ENCODE measurements around the gene PCBP3.
A peak's percentile ranks its signal among the peaks of the same experiment; 100 is the strongest.
"Not testable (repeated sequence)": the region's sequence is repeated elsewhere in the genome, so short reads cannot be mapped to it uniquely, and the experiment has no call there.

Gene PCBP3

DNA sequence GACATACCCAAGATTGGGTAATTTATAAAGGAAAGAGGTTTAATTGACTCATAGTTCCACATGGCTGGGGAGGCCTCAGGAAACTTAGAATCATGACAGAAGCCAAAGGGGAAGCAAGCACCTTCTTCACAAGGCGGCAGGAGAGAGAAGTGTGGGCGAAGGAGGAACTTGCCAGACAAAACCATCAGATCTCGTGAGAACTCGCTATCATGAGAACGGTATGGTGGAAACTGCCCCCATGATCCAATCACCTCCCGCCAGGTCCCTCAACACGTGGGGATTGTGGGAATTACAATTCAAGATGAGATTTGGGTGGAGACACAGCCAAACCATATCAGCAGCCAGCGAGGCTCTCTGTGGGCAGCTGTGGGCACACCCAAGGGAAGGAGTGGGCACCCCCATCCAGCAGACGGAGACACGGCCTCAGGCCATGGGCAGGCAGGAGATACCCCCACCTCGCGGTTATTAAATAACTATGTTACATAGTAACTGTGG, 189.3 kb downstream of the PCBP3 start:
- not testable (repeated sequence) for DNase-seq (ENCODE audit: low read depth, low spot score)

DNA sequence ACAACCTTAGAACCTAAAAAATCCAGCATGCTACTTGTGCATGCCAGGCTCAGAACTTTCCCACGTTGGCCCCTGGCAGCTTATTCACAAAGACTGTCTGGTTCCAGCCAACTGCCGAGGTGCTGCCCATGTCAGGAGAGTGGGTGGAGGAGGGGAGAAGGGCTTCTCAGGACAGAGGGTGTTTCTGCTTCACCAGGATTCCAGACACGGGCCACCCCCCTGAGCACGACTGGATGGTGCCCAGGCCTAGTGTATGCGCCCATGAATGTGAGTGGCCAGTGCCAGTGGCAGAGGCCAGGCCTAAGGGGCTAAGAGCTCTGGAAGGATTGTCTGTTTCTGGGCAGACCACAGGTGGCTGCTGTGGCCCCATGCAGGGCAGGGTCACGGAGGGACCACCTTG, 189.9 kb downstream of the PCBP3 start:
- DNase-seq (ENCODE audit: low read depth, low spot score): no peak
- no peak overlapping the region for H3K27ac ChIP-seq

More for the DNA sequence above, 189.3 kb downstream of the PCBP3 start:
- not testable (repeated sequence) for H3K27ac ChIP-seq

DNA sequence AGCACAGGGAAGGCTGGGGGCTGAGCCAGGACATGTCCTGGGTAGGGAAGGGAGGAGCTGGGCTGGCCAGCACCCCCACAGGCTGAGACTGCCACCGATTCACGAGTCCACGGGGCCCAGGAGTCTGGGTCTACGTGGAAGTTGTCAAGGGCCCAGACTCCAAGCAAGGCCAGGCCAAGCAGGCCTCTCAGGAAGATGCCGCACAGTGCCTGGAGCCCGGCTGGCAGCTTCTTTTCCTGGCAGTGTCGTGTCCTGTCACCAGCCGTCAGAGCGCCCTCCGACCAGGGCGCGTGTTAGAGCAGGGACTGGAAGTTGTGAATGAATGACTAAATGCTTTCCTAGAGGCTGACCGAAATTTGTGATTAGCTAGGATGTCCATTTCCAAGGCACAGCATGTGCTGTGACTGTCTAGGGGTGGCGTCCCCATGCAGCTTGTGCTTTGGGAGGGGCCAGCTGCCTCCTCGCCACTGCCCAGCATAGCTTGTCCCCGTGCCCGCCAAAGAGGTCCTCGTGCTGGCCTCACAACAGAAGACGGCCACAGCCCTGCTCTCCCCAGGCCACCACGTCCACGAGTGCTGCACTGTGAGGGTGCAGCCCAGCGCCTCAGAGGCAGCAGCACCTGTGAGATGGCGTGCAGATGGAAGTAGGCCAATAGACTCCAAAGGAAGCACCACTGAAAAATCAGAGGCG, 190.6 kb downstream of the PCBP3 start:
- DNase-seq (ENCODE audit: low read depth, low spot score): no peak
- H3K27ac ChIP-seq: no peak overlapping the region

DNA sequence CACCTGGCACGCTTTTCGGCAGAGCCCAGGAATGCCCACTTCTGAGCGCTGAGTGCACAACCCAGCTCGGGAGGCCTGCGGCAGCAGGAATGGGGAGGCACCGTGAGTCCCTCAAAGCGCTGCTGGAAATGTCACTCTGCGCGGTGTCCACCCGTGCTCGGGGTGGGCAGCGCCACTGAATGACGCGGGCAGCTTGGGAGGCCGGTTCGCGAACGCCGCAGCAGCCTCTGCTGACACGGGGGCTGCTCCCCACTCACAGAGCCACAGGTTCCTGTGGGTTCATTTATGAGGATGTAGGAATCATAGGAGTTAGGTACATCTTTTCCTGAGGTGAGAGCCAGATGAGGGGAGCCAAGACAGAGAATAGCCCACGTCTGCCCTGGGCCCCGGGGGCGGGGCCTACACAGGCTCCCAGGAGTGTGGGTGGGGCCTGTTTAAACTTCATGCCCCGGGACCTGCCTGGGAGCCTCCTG, 191.3 kb downstream of the PCBP3 start:
- H3K27ac ChIP-seq: no peak overlapping the region
- DNase-seq (ENCODE audit: low read depth, low spot score): no peak

DNA sequence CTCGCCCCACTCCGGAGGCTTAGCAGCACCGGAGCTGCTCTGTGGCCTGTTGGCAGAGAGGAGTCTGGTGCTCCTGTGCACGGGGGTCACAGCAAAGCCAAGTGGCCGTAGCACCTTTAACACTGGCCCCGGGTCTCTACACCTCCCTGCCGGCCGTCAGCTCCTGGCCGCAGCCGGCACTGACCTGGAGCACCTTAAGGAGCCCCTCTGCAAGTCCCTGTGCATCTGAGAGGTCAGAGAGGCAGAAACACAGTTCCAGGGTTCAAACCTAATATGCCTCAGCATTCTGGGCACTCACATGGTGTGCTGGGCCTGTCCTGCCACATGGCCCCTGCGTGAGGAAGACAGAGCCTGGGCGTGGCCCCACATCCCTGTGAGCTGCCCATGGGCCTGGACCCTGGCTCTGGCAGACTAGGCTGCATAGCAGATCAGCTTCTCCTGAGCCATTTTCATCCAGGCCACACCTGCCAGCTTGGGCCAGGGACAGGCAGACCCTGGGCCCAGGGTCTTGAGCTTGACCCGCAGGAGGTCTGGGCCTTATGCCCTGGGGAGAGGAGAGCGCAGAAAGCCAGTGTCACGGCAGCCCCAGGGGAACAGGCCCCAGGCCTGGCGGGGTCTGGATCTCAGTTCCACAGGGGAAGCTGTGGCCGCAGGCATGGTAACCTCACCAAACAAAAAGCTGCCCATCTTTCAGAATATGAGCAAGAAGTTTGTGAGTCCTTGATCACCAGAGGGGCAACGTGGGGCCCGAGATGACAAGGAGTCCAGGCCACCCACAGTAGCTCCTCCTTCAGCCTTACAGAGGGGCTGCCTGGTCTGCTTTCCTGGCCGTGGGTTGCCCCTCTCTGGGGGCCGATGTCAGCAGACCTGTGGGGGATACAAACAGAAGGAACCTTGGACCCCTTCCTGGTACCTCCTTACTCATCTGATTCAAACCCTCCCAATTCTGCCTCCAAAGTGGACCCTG, 192.1 kb downstream of the PCBP3 start:
- H3K27ac ChIP-seq: no peak overlapping the region
- no peak for DNase-seq (ENCODE audit: low read depth, low spot score)

DNA sequence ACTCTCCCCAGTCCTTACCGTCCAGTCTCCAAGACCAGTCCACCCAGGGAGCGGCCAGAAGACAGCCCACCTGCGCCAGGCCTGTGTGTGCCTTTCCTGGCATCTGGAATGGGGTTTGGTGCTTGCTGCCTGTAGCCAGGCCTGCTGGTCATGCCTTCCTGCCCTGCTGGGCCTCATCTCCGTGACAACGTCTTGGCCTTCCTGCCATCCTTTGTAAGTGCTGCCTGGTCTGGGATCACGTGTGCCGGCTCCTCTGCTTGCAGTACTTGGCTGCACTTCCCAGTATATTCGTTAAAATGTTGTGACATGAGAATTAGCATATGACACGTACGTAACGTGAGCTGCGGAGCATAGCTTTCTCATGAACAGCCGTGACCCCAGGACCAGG, 192.7 kb downstream of the PCBP3 start:
- no peak overlapping the region for H3K27ac ChIP-seq
- no peak for DNase-seq (ENCODE audit: low read depth, low spot score)

DNA sequence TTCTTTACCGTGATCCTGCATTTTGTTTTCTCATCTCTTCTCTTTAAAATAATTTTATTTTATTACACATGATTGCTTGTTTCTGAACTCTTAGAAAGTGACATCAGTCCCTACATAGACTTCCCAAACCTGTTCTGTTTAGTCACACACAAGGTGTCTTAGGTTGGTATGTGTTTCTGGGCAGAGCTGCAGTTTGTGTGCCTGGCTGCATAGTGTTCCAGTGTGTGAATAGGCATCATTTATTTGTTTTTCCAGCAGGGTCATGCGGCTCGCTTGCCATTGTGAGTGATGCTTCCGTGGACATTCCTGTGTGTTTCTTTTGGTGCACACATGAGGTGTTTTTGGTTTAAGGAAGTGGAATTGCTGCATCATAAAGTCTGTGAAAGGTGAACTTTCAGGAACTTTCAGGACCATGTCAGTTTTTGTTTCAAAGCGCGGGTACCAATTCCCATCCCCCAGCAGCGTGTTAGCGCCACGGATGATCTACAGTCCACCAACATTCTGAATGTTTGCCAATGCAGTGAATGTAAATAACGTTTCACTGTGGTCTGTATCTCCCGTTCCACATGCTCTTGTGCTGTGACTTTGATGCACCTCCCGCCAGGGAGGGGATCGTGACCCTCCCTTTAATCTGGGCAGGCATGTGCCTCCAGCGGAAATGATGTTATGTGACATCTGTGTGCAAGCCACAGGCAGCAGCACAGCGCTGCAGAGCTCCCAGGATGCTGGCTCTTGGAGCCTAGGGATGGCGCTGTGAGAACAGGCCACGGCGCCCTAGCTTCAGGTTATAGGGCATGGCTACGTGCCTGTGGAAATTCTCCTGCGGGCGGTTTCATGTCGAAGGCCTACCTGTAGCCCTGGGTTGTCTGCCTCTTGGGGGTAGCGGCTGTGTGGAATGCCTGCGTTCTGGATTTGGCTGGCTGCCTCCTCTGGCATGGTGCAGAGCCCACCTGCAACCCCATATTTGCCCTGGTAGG, 193.5 kb downstream of the PCBP3 start:
- no peak overlapping the region for H3K27ac ChIP-seq
- no peak for DNase-seq (ENCODE audit: low read depth, low spot score)

DNA sequence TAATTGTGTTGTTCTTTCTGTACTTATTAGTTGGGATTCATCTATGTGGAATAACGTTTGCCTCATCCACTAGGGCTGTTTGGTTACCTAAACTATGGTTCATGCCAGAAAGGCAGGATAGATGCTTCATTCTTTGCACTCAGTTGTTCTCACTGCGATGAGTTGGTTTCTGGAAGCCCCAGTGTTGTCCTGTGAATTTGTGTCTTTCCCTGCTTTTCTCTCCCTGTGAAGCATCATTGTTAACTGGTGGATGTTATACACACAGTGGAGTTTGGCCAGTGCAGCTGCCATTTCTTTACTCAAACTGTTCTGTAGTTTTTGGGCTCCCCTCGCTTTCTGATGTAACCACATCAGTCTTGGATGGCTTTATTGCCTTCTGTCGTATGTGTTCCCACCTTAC, 194.4 kb downstream of the PCBP3 start:
- no peak for DNase-seq (ENCODE audit: low read depth, low spot score)
- H3K27ac ChIP-seq: no peak overlapping the region

DNA sequence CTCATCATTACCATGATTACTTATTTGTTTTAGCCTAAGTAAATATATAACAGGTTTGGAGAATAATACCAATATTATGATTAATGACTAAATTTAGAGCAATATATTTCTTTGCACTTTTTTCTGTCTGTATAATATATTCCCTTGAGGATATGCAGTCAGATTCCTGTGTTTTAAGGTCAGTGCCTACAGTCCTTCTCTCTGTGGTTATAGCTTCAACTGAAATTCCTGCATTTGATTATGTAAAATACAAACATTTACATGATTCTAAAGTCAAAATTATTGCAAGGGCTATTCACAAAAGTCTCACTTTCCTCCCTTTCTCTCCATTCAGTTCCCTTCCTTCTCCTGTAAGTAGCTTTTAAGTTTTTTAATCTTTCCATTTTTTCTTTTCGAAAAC, 195.1 kb downstream of the PCBP3 start:
- no peak for DNase-seq (ENCODE audit: low read depth, low spot score)
- H3K27ac ChIP-seq: no peak overlapping the region

DNA sequence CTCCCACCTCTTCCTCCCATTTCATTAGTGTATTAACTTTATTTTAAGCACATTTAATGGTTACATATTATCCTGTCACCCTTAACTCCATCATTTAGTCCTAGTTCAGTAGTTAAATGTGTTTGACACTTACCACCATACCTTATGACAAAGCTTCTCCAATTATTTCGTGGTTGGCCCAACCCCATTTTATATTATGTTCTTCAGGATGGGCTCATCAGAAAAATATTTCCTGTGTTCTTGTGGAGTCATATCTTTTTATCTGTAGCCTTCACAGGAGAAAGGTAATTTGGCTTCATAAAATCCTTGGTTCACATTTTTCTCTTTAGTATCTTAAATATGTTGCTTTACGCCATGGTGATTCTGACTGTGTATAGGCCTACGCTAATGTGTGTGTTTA, 195.7 kb downstream of the PCBP3 start:
- peak overlapping the region; percentile 42 for H3K27ac ChIP-seq

DNA sequence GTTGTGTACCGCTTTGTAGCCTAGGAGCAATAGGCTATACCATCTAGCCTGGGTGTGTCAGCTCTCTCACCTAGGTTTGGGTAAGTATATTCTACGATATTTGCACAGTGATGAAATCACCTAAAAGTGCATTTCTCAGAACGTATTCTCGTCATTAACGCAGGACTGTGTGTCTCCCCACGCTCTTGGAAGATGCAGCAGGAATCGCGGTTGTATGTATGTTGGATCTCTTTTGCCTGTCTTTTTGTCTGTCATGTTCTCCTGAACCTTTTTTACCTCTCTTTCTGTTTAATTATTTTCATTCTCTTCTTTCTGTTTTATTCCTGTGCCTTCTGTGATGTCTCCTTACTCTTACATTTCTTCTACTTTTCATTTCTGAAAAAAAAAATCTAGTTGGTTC, 197.5 kb downstream of the PCBP3 start:
- no peak for DNase-seq (ENCODE audit: low read depth, low spot score)
- no peak overlapping the region for H3K27ac ChIP-seq

More for the DNA sequence above, 195.7 kb downstream of the PCBP3 start:
- no peak for DNase-seq (ENCODE audit: low read depth, low spot score)

DNA sequence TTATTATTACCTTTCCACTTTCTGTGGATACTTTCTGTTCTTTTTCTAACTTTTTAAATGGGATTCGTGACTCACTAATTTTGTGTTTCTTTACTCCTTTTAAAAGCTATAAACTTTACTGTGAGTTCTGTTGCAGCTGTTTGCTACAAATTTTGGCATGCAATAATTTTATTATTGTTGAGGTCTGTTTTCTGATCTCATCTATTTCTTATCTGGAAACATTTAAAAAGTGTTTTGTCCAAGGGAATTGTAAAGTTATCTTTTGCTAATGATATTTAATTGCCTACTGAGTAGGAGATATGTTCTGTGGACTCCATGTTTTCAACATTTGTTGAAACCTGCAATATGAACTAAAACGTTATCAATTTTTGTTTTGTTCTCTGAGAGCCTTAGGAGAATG, 199.9 kb downstream of the PCBP3 start:
- DNase-seq (ENCODE audit: low read depth, low spot score): no peak
- H3K27ac ChIP-seq: no peak overlapping the region

DNA sequence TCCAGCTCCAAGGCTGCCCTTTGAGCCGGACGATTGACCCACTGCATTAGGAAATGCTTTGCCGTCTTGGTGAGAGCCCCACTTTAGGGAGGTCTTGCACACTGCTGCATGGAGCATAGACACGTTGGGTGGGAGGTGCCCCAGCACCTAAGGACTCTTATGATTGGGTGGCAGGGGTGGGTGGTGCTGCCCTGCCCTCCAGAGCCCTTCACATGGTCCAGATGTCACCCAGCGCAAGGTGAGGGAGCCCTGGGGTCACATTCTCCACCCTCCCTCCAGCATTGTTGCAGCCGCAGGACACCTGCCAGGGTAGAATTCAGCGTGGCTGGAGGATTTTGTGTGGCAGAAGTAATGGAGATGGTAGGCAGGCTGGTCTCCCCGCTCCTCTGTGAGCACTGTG, 200.7 kb downstream of the PCBP3 start:
- no peak for DNase-seq (ENCODE audit: low read depth, low spot score)
- H3K27ac ChIP-seq: no peak overlapping the region

DNA sequence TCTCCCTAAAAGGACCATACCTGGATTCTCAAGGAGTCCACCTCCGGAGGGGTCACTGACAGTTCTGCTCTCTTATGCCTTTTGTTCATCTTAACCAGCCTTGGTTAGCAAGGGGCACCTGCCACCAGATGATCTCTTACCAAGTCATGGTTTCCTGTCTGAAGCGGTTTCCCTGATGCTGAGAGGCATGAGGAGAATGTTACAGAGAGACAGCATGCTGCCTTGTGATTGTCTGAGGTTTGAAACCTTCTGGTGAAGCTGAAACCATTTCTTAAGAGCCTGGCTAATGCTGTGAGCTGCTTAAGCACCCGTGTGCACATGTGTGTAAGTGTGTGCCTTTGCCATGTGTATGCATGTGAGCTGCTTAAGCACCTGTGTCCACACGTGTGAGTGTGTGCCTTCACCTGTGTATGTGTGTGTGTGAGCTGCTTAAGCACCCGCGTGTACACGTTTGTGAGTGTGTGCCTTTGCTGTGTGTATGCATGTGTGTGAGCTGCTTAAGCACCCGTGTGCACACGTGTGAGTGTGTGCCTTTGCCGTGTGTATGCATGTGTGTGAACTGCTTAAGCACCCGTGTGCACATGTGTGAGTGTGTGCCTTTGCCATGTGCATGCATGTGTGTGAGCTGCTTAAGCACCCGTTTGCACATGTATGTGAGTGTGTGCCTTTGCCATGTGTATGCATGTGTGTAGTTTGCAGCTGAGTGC, 201.7 kb downstream of the PCBP3 start:
- H3K27ac ChIP-seq: no peak overlapping the region
- no peak for DNase-seq (ENCODE audit: low read depth, low spot score)

DNA sequence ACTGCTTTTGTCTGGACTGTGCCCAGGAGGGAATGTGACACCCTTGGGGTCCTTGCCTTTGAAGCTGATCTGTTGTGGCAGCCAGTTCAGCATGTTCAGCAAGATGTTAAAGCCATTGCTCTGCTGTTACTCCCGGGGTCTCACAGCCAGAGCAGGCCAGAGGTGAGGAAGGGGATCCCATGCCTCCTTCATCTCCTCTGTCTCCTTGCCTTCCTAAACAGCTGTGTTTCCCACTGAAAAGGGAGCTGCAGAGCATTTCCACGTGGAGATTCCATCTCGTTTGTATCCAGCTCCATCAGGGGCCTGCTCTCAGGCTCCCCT, 202.2 kb downstream of the PCBP3 start:
- no peak for DNase-seq (ENCODE audit: low read depth, low spot score)
- no peak overlapping the region for H3K27ac ChIP-seq

DNA sequence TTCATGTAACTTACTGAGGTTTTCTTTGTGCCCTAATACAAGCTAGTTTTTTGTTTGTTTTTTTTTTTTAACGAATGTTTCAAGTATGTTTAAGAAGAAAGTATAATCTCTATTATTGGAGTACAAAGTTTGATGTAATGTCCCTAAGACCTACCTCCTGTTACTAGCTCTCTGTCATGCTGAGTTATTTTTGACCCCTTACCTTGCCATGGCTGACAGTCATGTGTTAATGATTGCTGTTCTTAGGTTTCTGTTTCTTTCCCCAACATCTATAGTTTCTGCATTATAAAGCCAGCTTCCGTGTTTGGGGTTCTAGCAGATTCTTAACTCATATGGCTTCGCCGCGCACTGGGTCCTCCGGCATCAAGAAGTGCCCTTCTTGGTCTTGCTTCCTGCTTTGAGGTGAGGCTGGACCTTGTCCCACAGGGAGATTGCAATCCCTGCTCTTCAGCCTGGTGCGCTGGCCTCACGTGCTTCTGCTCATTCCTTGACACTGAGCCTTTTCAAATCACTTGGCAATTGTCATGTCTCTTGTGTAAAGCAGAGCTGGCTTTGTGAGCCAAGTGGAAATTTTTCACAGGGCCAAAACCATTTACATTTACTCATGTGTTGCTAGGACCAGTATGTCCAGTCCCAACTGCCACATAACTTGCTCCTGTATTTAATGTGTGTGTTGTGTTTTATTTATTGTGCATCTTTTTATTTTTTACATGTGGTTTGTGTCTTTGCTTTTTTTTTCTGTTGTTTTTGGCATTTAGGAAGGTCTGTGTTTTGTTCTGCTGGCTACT, 203.0 kb downstream of the PCBP3 start:
- H3K27ac ChIP-seq: no peak overlapping the region
- no peak for DNase-seq (ENCODE audit: low read depth, low spot score)

DNA sequence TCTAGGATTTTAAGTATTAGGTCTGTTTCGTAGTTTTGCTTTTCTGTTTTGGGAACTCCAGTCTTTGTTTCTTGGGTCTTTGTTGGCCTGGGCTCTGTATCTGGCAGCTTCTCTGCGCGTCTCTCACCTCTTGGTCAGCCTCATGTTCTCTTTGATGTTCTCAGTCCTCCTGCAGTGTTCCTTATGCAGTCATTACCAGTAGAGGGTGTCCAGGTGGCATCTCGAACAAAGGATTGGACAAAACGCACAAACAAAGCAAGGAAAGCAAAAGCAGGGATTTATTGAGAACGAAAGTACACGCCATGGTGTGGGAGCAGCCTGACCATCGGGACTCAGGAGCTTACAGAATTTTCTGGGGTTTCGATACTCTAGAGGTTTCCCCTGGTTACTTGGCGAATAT, 204.3 kb downstream of the PCBP3 start:
- DNase-seq (ENCODE audit: low read depth, low spot score): no peak

DNA sequence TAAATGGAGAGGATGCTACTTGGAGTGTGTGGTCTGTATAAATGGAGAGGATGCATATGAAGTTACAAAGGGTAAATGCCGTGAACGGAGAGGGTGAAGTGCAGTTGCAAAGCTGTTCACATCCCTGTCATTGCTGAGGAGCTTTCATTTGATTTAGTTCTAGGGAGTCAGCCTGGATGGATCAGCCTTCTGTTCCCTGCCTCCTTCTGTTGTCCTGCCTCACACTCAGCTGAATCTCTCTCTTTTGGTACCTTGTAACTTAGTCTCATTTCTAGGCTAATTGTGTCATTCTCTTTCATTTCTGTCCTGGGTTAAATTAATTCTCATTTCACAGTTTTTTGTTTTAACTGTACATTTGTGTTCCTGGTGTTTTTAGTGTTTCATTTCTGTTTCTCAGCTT, 204.8 kb downstream of the PCBP3 start:
- no peak for DNase-seq (ENCODE audit: low read depth, low spot score)
- H3K27ac ChIP-seq: no peak overlapping the region

More for the DNA sequence above, 204.3 kb downstream of the PCBP3 start:
- no peak overlapping the region for H3K27ac ChIP-seq

DNA sequence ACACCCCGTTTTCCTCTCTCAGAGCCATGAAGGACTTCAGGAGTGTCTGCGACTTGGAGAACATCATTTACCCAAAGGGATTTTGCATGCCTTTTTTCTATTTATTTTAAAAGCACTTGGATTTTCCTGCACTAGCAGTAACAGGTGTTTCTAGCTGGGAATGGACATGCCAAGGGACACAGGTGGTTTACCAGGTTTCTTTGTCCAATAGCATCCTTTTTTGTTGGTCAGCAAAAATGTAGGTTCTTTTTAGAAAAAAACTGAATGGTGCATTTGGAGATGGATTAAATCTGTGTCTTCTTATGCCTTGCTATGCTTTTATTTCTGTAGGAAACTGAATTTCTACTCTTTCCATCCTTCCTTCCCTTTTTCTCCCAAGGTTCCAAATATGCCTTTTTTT, 205.3 kb downstream of the PCBP3 start:
- no peak for DNase-seq (ENCODE audit: low read depth, low spot score)
- H3K27ac ChIP-seq: no peak overlapping the region

Data from epithelial cell of prostate (primary cell).